NT2/D1 (cell line): ENCODE results near the gene THRA.

ENCODE experiments used
- SUZ12 ChIP-seq: IDR thresholded peaks from 2 replicates; pipeline ENCODE4 v1.6.1; 2011; ENCODE audit not compliant: insufficient read length, insufficient read depth; ENCODE audit errors: extremely low read depth
- YY1 ChIP-seq: IDR thresholded peaks from 2 replicates; pipeline ENCODE4 v1.6.1; 2011; ENCODE audit not compliant: insufficient read length, insufficient read depth
- ZNF274 ChIP-seq: IDR thresholded peaks from 2 replicates; pipeline ENCODE4 v1.6.1; 2011; ENCODE audit warnings: mild to moderate bottlenecking, low read depth, low read length

DNA sequence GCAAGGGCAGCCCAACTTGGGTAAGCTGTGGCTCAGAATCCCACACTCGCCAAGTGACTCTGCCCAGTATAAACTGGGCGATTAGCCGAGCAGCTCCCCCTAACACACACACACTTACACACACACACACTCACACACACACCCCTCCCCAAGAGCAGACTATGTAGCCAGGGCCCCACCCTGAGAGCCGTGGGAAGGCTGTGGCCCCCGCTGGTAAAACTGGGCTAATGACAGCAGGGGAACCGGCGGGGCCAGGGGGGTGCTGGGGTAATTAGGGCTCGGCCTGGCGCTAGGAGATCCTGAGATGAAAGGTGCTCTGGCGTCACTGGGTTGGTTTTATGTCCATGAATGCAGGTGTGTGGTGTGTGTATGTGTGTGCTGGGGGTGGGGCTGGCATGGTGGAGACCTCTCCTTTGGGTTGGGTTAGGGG, 1.1 kb upstream of the THRA start:
- TF ChIP-seq YY1 = no peak
- TF ChIP-seq ZNF274 = no peak
- no peak for TF ChIP-seq SUZ12
